ENCODE results near the gene ASGR1.

ASGR1 gene

GRCh38 chr17:7124923-7125322, 54.2 kb downstream of the ASGR1 start:
- no peak for TF ChIP-seq CTCF (IDR thresholded peaks at IDR 0.05; ENCODE audit: insufficient read depth, low read depth, low read length, missing control alignments)
- no peak for DNase-seq (ENCODE audit: low read depth)
- no peak overlapping the region for H3K4me3 ChIP-seq (ENCODE audit: low read length)

GRCh38 chr17:7123844-7124243, 55.3 kb downstream of the ASGR1 start:
- TF ChIP-seq CTCF (IDR thresholded peaks at IDR 0.05; ENCODE audit: insufficient read depth, low read depth, low read length, missing control alignments): no peak
- no peak for DNase-seq (ENCODE audit: low read depth)

More at GRCh38 chr17:7123844-7124243, 55.3 kb downstream of the ASGR1 start:
- no peak overlapping the region for H3K4me3 ChIP-seq (ENCODE audit: low read length)
